ENCODE measurements around the gene LRP1B.

LRP1B gene

GRCh38 chr2:141806090-141806489, 324.7 kb downstream of the LRP1B start:
- no peaks in the 10 kb centered on the region for H3K36me3 ChIP-seq (ENCODE audit: insufficient read depth, low read length)
- H3K27me3 ChIP-seq (ENCODE audit: control insufficient read depth in 1 of 2, insufficient read depth in 2 of 2, low read length in 2 of 2) = no peaks in the 10 kb centered on the region
- H3K27ac ChIP-seq (ENCODE audit: low read depth, low read length) = no peak overlapping the region
- no peak overlapping the region for H3K4me3 ChIP-seq (ENCODE audit: low read depth in 1 of 2, low read length in 2 of 2)
- H3K9me3 ChIP-seq (ENCODE audit: low read length) = no peaks in the 10 kb centered on the region
- H3K4me1 ChIP-seq (ENCODE audit: insufficient read depth, low read length) = no peaks in the 10 kb centered on the region
- H3K9ac ChIP-seq (ENCODE audit: low read length) = no peak overlapping the region

- Histone ChIP-seq H3K9ac (ENCODE audit: low read length) (no peak overlapping the region), H3K36me3 (ENCODE audit: insufficient read depth, low read length) (no peaks in the 10 kb centered on the region), H3K27me3 (ENCODE audit: control insufficient read depth in 1 of 2, insufficient read depth in 2 of 2, low read length in 2 of 2) (no peaks in the 10 kb centered on the region), H3K4me3 (ENCODE audit: low read depth in 1 of 2, low read length in 2 of 2) (no peak overlapping the region), H3K27ac (ENCODE audit: low read depth, low read length) (no peak overlapping the region), H3K9me3 (ENCODE audit: low read length) (no peaks in the 10 kb centered on the region), H3K4me1 (ENCODE audit: insufficient read depth, low read length) (no peaks in the 10 kb centered on the region)
Observed at GRCh38 chr2:141805302-141805701, 325.5 kb downstream of the LRP1B start.

- no peak overlapping the region for H3K4me3 ChIP-seq (ENCODE audit: low read depth in 1 of 2, low read length in 2 of 2)
- no peaks in the 10 kb centered on the region for H3K9me3 ChIP-seq (ENCODE audit: low read length)
- no peak overlapping the region for H3K9ac ChIP-seq (ENCODE audit: low read length)
- H3K4me1 ChIP-seq (ENCODE audit: insufficient read depth, low read length) = no peaks in the 10 kb centered on the region
- no peaks in the 10 kb centered on the region for H3K27me3 ChIP-seq (ENCODE audit: control insufficient read depth in 1 of 2, insufficient read depth in 2 of 2, low read length in 2 of 2)
- H3K36me3 ChIP-seq (ENCODE audit: insufficient read depth, low read length) = no peaks in the 10 kb centered on the region
- H3K27ac ChIP-seq (ENCODE audit: low read depth, low read length) = no peak overlapping the region
Observed at GRCh38 chr2:141796449-141796848, 334.4 kb downstream of the LRP1B start.

GRCh38 chr2:141791521-141791920, 339.3 kb downstream of the LRP1B start:
- H3K9ac ChIP-seq (ENCODE audit: low read length) = no peak overlapping the region
- no peaks in the 10 kb centered on the region for H3K27me3 ChIP-seq (ENCODE audit: control insufficient read depth in 1 of 2, insufficient read depth in 2 of 2, low read length in 2 of 2)
- no peaks in the 10 kb centered on the region for H3K4me1 ChIP-seq (ENCODE audit: insufficient read depth, low read length)
- H3K9me3 ChIP-seq (ENCODE audit: low read length) = no peaks in the 10 kb centered on the region
- no peak overlapping the region for H3K27ac ChIP-seq (ENCODE audit: low read depth, low read length)
- H3K36me3 ChIP-seq (ENCODE audit: insufficient read depth, low read length) = no peaks in the 10 kb centered on the region
- H3K4me3 ChIP-seq (ENCODE audit: low read depth in 1 of 2, low read length in 2 of 2) = no peak overlapping the region

- no peak overlapping the region for H3K4me3 ChIP-seq (ENCODE audit: low read depth in 1 of 2, low read length in 2 of 2)
- no peak overlapping the region for H3K27ac ChIP-seq (ENCODE audit: low read depth, low read length)
- no peaks in the 10 kb centered on the region for H3K27me3 ChIP-seq (ENCODE audit: control insufficient read depth in 1 of 2, insufficient read depth in 2 of 2, low read length in 2 of 2)
- no peak overlapping the region for H3K9ac ChIP-seq (ENCODE audit: low read length)
- H3K4me1 ChIP-seq (ENCODE audit: insufficient read depth, low read length) = no peaks in the 10 kb centered on the region
- H3K36me3 ChIP-seq (ENCODE audit: insufficient read depth, low read length) = no peaks in the 10 kb centered on the region
- H3K9me3 ChIP-seq (ENCODE audit: low read length) = no peaks in the 10 kb centered on the region
Observed at GRCh38 chr2:141782574-141782973, 348.2 kb downstream of the LRP1B start.

GRCh38 chr2:141778315-141778835, 352.4 kb downstream of the LRP1B start:
- Histone ChIP-seq H3K4me1 (ENCODE audit: insufficient read depth, low read length) (no peaks in the 10 kb centered on the region), H3K27ac (ENCODE audit: low read depth, low read length) (no peak overlapping the region), H3K36me3 (ENCODE audit: insufficient read depth, low read length) (no peaks in the 10 kb centered on the region), H3K9me3 (ENCODE audit: low read length) (no peaks in the 10 kb centered on the region), H3K27me3 (ENCODE audit: control insufficient read depth in 1 of 2, insufficient read depth in 2 of 2, low read length in 2 of 2) (no peaks in the 10 kb centered on the region), H3K9ac (ENCODE audit: low read length) (no peak overlapping the region), H3K4me3 (ENCODE audit: low read depth in 1 of 2, low read length in 2 of 2) (no peak overlapping the region)

- Histone ChIP-seq H3K36me3 (ENCODE audit: insufficient read depth, low read length) (no peaks in the 10 kb centered on the region), H3K27ac (ENCODE audit: low read depth, low read length) (no peak overlapping the region), H3K27me3 (ENCODE audit: control insufficient read depth in 1 of 2, insufficient read depth in 2 of 2, low read length in 2 of 2) (no peaks in the 10 kb centered on the region), H3K9me3 (ENCODE audit: low read length) (no peaks in the 10 kb centered on the region), H3K4me1 (ENCODE audit: insufficient read depth, low read length) (no peaks in the 10 kb centered on the region), H3K9ac (ENCODE audit: low read length) (no peak overlapping the region), H3K4me3 (ENCODE audit: low read depth in 1 of 2, low read length in 2 of 2) (no peak overlapping the region)
Observed at GRCh38 chr2:141770530-141770929, 360.3 kb downstream of the LRP1B start.

- Histone ChIP-seq H3K27ac (ENCODE audit: low read depth, low read length) (no peak overlapping the region), H3K27me3 (ENCODE audit: control insufficient read depth in 1 of 2, insufficient read depth in 2 of 2, low read length in 2 of 2) (no peaks in the 10 kb centered on the region), H3K4me1 (ENCODE audit: insufficient read depth, low read length) (no peaks in the 10 kb centered on the region)
Observed at GRCh38 chr2:141767691-141768090, 363.1 kb downstream of the LRP1B start.

GRCh38 chr2:141767051-141767450, 363.8 kb downstream of the LRP1B start:
- H3K27me3 ChIP-seq (ENCODE audit: control insufficient read depth in 1 of 2, insufficient read depth in 2 of 2, low read length in 2 of 2) = no peaks in the 10 kb centered on the region
- H3K4me1 ChIP-seq (ENCODE audit: insufficient read depth, low read length) = no peaks in the 10 kb centered on the region
- no peak overlapping the region for H3K27ac ChIP-seq (ENCODE audit: low read depth, low read length)
- H3K9ac ChIP-seq (ENCODE audit: low read length) = no peak overlapping the region
- no peaks in the 10 kb centered on the region for H3K36me3 ChIP-seq (ENCODE audit: insufficient read depth, low read length)
- no peak overlapping the region for H3K4me3 ChIP-seq (ENCODE audit: low read depth in 1 of 2, low read length in 2 of 2)
- no peaks in the 10 kb centered on the region for H3K9me3 ChIP-seq (ENCODE audit: low read length)

More at GRCh38 chr2:141767691-141768090, 363.1 kb downstream of the LRP1B start:
- no peaks in the 10 kb centered on the region for H3K36me3 ChIP-seq (ENCODE audit: insufficient read depth, low read length)
- H3K4me3 ChIP-seq (ENCODE audit: low read depth in 1 of 2, low read length in 2 of 2) = no peak overlapping the region
- H3K9ac ChIP-seq (ENCODE audit: low read length) = no peak overlapping the region
- H3K9me3 ChIP-seq (ENCODE audit: low read length) = no peaks in the 10 kb centered on the region

- no peak overlapping the region for H3K4me3 ChIP-seq (ENCODE audit: low read depth in 1 of 2, low read length in 2 of 2)
- H3K9ac ChIP-seq (ENCODE audit: low read length) = no peak overlapping the region
- H3K9me3 ChIP-seq (ENCODE audit: low read length) = no peaks in the 10 kb centered on the region
- no peak overlapping the region for H3K27ac ChIP-seq (ENCODE audit: low read depth, low read length)
- no peaks in the 10 kb centered on the region for H3K36me3 ChIP-seq (ENCODE audit: insufficient read depth, low read length)
- no peaks in the 10 kb centered on the region for H3K27me3 ChIP-seq (ENCODE audit: control insufficient read depth in 1 of 2, insufficient read depth in 2 of 2, low read length in 2 of 2)
- H3K4me1 ChIP-seq (ENCODE audit: insufficient read depth, low read length) = no peaks in the 10 kb centered on the region
Observed at GRCh38 chr2:141766225-141766624, 364.6 kb downstream of the LRP1B start.

GRCh38 chr2:141748616-141749015, 382.2 kb downstream of the LRP1B start:
- Histone ChIP-seq H3K27ac (ENCODE audit: low read depth, low read length) (no peak overlapping the region), H3K27me3 (ENCODE audit: control insufficient read depth in 1 of 2, insufficient read depth in 2 of 2, low read length in 2 of 2) (no peaks in the 10 kb centered on the region), H3K4me3 (ENCODE audit: low read depth in 1 of 2, low read length in 2 of 2) (no peak overlapping the region), H3K9ac (ENCODE audit: low read length) (no peak overlapping the region), H3K9me3 (ENCODE audit: low read length) (no peaks in the 10 kb centered on the region), H3K4me1 (ENCODE audit: insufficient read depth, low read length) (no peaks in the 10 kb centered on the region), H3K36me3 (ENCODE audit: insufficient read depth, low read length) (no peaks in the 10 kb centered on the region)

- Histone ChIP-seq H3K4me1 (ENCODE audit: insufficient read depth, low read length) (no peaks in the 10 kb centered on the region), H3K9me3 (ENCODE audit: low read length) (no peaks in the 10 kb centered on the region), H3K36me3 (ENCODE audit: insufficient read depth, low read length) (no peaks in the 10 kb centered on the region)
Observed at GRCh38 chr2:141741652-141742051, 389.2 kb downstream of the LRP1B start.

More at GRCh38 chr2:141741652-141742051, 389.2 kb downstream of the LRP1B start:
- Histone ChIP-seq H3K4me3 (ENCODE audit: low read depth in 1 of 2, low read length in 2 of 2) (no peak overlapping the region), H3K27ac (ENCODE audit: low read depth, low read length) (no peak overlapping the region), H3K9ac (ENCODE audit: low read length) (no peak overlapping the region), H3K27me3 (ENCODE audit: control insufficient read depth in 1 of 2, insufficient read depth in 2 of 2, low read length in 2 of 2) (no peaks in the 10 kb centered on the region)
